Body of pancreas (tissue), 4 donors: ENCODE measurements around the gene OPA3.

ENCODE experiments used
- CTCF ChIP-seq, 7 experiments: fragments of 450-650 bp in 4 of 7; fragments of 200-600 bp in 3 of 7; sonication (generic) in 3 of 7; IDR thresholded peaks; one replicate each; pipeline ENCODE4 v1.5.1; 2016 to 2019; ENCODE audit warnings: antibody characterized with exemption in 7 of 7
- POLR2A ChIP-seq, 3 donors: fragments of 450-650 bp; IDR thresholded peaks; one replicate each; pipeline ENCODE4 v1.6.1; 2016; ENCODE audit warnings: antibody characterized with exemption in 3 of 3, mild to moderate bottlenecking in 2 of 3

DNA sequence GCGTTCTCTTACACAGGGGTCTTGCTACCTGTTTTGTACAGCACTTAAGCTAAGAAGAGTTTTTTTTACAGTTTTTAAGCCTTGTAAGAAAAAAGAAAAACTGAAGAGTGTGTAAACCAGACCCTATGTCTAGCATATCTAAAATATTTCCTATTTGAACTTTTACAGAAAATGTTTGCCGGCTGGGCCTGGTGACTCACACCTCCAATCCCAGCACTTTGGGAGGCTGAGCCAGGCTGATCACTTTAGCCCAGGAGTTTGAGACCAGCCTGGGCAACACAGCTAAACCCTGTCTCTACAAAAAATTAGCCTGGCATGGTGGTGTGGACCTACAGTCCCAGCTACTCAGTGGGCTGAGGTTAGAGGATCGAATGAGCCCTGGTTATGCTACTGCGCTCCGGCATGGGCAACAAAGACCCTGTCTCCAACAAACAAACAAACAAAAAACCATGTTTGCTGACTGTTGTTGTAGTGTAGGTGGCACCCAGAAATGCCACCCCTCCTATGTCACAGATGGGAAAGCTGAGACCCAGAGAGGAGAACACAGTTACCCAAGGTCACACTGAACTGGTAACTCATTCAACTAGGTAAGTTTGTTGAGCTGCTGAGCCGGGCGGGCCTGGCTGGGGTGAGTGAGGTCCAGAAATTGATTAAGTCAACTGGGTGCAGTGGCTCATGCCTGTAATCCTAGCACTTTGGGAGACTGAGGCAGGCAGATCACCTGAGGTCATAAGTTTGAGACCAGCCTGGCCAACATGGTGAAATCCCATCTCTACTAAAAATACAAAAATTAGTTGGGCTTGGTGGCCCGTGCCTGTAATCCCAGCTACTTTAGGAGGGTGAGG, 79.2 kb downstream of the OPA3 start:
- TF ChIP-seq CTCF (IDR thresholded peaks at IDR 0.05): no peak
- TF ChIP-seq POLR2A (IDR thresholded peaks at IDR 0.05): no peak
